Ovary (tissue), 9 donors: Measurements from ENCODE around the gene CACNB3. TPM values are rescaled to one million over a fixed set of nuclear protein-coding genes. Genes with fewer than 3 reads are reported as not detected.
A peak's percentile ranks its signal among the peaks of the same experiment; 100 is the strongest.

ENCODE experiments used
- DNase-seq, 5 donors: peaks; one replicate each; pipeline ENCODE4 v3.0.0-alpha.2; 2019 to 2020
- H3K27ac ChIP-seq, 2 donors: fragments of 200-600 bp; one replicate each; pipeline versions ENCODE4 v1.5.1 to v1.8.0; 2019 to 2022
- H3K27me3 ChIP-seq: fragments of 200-600 bp; one replicate; pipeline ENCODE4 v1.8.0; 2022
- H3K36me3 ChIP-seq: fragments of 200-600 bp; sonication (generic); one replicate; pipeline ENCODE4 v1.5.1; 2019
- H3K4me1 ChIP-seq: one replicate; pipeline ENCODE4 v1.8.1; 2013; ENCODE audit warnings: mild to moderate bottlenecking, moderate library complexity; ENCODE audit not compliant: insufficient read depth
- H3K4me3 ChIP-seq: fragments of 200-600 bp; sonication (generic); one replicate; pipeline ENCODE4 v1.5.1; 2017
- H3K9me3 ChIP-seq, 2 donors: fragments of 200-600 bp in 1 of 2; sonication (generic) in 1 of 2; one replicate each; pipeline versions ENCODE4 v1.5.1 to v1.8.1; 2013 to 2019; ENCODE audit warnings: mild to moderate bottlenecking in 1 of 2, moderate library complexity in 1 of 2
- EP300 ChIP-seq: sonication (generic); formaldehyde crosslinking; IDR thresholded peaks from one replicate; pipeline ENCODE4 v1.6.1; 2017; ENCODE audit warnings: antibody characterized with exemption
- POLR2A ChIP-seq: fragments of 450-650 bp; IDR thresholded peaks from one replicate; pipeline ENCODE4 v1.6.1; 2017; ENCODE audit warnings: antibody characterized with exemption, mild to moderate bottlenecking, moderate library complexity
- WGBS, 3 donors: extraction: QIAGEN DNeasy Blood & Tissue Kit in 1 of 3; methylation state at CpG; one replicate each; pipeline versions ENCODE4 v1.1.5 to v1.1.7; 2013 to 2017; 5-methylcytosine and 5-hydroxymethylcytosine counted together
- intact Hi-C, 4 donors: fragments of 100-400 bp; cut with DNase I; formaldehyde crosslinking; loops; one replicate each; pipeline versions ENCODE4 v1.11.0 to v1.15.1; 2022 to 2023
- polyA plus RNA-seq, 2 donors: library from polyadenylated mRNA; stranded (reverse); fragments of 200-250 nt in 1 of 2; fragments of 350-450 nt in 1 of 2; fragmentation: Illumina TruSeq in 1 of 2; extraction: RNeasy Lipid Tissue Mini Kit (QIAGEN cat#74804) in 1 of 2; gene quantifications; one replicate each; pipeline ENCODE4 v1.2.3, GENCODE V29; 2013 to 2014
- total RNA-seq, 7 donors: library from RNA; depleted of rRNA in 2 of 7; stranded (reverse); fragments of >200 nt in 2 of 7; fragmentation: NEBNext Ultra II Directional in 3 of 7; extraction: Animal tissue kit (Norgen Biotek cat#: 25700) in 3 of 7; gene quantifications; one replicate each; pipeline versions ENCODE4 v1.1.0 to v1.2.4, GENCODE V29; 2016 to 2023
- TF ChIP-seq, protein P1 (sequence below), 3 donors: fragments of 450-650 bp in 2 of 3; fragments of 200-600 bp in 1 of 3; IDR thresholded peaks; one replicate each; pipeline versions ENCODE4 v1.5.1 to v1.8.0; 2016 to 2022; ENCODE audit warnings: antibody characterized with exemption in 3 of 3, mild to moderate bottlenecking in 1 of 3
- donor health status: DM: no; HTN: no; CAD: no; lungs with moderate emphysema.
- donor health status: DM: no; HTN: no; CAD: no.
- donor health status: Bipolar disorder and iron deficiency.
- donor health status: DM: yes; HTN: yes; CAD: no.
- donor health status: DM: no; HTN: no; CAD: no.
- donor health status: DM: yes; HTN: yes; CAD: no.

CACNB3 gene
- total and polyA plus RNA-seq, 9 donors: 24.1 to 162 (median 75.2) TPM

DNA sequence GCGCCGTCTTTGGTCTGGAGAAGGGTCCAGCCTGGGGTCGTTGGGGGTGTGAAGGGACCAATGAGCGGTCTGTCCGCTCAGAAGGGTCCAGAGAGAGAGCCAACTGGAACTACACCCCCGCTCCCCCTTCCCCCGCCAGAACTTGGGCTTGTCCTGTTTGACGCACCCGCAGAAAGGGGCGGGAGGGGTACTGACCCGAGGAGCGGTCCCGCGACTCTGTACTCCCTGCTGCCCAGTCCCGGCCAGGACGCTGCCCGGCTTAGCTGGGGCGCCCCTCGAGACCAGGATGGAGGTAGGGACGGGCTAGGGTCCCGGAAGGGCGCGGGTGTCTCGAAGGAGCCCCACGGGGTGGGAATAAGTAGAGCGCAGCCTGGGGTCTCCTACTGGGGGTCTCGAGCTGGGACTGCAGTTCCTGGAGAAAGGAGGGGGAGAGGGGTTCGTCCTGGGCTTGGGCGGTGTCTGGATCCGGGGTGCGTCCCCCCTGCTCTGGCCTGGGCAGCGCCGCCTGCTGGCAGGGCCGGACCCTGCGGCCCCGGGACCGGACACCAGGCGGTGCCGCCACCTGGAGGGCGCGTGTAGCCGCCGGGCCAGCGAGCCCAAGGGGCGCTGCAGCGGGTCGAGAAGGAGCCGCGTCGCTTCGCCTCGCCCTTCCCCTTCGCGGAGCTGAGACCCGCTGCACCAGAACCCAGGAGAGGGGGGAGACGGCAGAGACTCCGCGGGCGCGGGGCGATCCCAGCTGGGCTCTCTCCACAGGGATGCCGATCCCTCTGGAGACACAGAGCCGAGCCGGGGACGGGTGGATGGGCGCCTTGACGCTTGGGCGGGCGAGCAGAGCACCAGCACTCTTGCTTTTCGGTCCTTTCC is 3.8 kb upstream of the CACNB3 start:
- intact Hi-C loops: no loop called here
- Histone ChIP-seq H3K4me1 (peaks cover 29% of the 10 kb centered on the region), H3K9me3 (no peaks in the 10 kb centered on the region), H3K27ac (peak overlapping the region; percentile 90 to 95), H3K4me3 (peak overlapping the region; percentile 75), H3K27me3 (no peaks in the 10 kb centered on the region), H3K36me3 (no peaks in the 10 kb centered on the region)
- DNase-seq: peak; percentile 88 to 94 (median 91)
- TF ChIP-seq, protein P1, sequence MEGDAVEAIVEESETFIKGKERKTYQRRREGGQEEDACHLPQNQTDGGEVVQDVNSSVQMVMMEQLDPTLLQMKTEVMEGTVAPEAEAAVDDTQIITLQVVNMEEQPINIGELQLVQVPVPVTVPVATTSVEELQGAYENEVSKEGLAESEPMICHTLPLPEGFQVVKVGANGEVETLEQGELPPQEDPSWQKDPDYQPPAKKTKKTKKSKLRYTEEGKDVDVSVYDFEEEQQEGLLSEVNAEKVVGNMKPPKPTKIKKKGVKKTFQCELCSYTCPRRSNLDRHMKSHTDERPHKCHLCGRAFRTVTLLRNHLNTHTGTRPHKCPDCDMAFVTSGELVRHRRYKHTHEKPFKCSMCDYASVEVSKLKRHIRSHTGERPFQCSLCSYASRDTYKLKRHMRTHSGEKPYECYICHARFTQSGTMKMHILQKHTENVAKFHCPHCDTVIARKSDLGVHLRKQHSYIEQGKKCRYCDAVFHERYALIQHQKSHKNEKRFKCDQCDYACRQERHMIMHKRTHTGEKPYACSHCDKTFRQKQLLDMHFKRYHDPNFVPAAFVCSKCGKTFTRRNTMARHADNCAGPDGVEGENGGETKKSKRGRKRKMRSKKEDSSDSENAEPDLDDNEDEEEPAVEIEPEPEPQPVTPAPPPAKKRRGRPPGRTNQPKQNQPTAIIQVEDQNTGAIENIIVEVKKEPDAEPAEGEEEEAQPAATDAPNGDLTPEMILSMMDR (IDR thresholded peaks at IDR 0.05): peak; percentile 98 to 100 (median 100)
- TF ChIP-seq EP300 (no peak), POLR2A (peak; percentile 74)
- 0 to 1% (median 1%) methylated on average over 58 to 70 of the region's 70 CpGs for WGBS, 3 donors

DNA sequence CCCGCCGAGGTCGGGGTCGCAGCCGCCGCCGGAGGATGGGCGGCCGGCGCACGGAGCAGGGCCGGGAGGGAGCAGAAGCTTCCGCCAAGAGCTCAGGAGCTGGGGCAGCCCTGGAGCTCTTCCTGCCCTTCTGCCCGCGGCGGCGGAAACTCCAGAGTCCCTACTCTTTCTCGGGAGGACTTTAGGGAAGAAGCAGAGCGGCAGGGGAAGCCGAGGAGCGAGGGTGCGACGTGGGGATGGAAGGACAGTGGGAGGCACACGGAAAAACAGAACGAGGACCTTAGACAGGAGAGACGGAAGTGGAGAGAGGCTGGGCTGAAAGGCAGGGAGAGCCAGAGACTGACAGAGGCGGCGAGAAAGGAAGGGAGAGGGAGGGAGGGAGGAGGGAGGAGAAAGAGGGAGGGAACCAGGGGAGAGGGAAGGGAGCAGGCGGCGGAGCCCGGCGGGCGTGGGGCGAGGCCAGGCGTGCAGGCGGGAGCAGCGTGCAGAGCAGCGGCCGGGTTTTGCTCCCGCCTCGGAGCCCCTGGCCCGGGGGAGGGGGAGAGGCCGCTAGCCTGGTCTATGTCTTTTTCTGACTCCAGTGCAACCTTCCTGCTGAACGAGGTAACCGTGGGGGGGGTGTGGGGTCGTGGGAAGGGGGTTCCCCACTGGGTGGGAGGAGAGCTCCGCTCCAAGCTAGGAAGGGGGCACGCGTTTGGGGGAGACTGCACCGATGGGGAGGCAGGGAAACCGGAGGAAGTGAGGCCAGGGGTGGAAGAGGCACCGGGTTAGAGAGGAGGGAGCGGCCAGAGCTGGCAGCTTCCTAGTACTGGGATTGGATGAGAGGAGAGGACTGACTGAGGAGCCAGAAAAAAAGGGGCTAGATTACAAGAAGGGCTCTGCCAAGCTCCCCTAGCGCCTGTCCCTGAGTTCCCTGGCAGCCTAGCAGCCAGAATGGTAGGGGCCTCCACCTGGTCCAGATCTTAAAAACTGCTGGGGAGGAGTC is 2.9 kb upstream of the CACNB3 start:
- TF ChIP-seq POLR2A (peak; percentile 67), EP300 (no peak)
- TF ChIP-seq, protein P1 (IDR thresholded peaks at IDR 0.05): no peak
- WGBS, 3 donors: 0 to 1% (median 1%) methylated on average over 54 of the region's 54 CpGs
- no peaks in the 10 kb centered on the region for H3K9me3 ChIP-seq
- peak; percentile 81 to 85 (median 83) for DNase-seq
- H3K36me3 ChIP-seq: no peaks in the 10 kb centered on the region
- no peaks in the 10 kb centered on the region for H3K27me3 ChIP-seq
- H3K4me3 ChIP-seq: peak overlapping the region; percentile 75
- intact Hi-C loops: no loop called here
- peak overlapping the region; percentile 90 to 95 for H3K27ac ChIP-seq
- H3K4me1 ChIP-seq: peaks cover 28% of the 10 kb centered on the region

DNA sequence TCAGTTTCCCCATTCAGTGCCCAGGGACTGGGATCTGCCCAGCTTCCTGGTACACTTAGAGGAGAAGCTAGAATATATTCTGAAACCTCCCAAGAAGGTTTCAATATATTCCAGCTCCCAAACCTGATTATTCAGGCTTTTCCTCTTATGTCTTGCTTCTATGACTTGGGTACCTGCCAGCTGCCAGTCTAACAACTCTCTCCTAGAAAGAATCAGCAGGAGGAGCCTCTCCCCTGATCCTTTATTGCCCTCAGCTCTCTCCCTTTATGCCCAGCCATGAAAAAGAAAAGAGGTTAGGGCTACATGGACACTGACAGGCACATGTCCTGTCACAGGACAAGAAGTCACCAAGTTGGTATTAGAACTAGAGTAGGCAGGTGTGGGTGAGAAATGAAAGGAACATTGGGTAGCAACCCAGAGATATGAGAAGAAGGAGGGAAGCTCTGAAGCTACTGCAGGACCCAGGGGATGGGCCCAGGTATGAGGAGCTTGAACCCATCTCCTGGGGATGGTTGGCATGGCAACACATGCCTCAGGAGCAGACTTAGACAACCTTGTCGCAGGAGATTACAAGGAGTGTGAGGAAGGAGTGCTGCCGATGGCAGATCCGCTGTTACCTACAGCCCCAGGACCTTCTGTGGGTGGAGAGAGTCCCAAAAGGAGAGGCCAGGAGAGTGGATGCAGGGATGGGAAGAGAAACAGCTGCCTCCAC is 2.0 kb upstream of the CACNB3 start:
- Histone ChIP-seq H3K27ac (peak overlapping the region in 1 of 2 donors; percentile 95), H3K4me3 (peak overlapping the region; percentile 75), H3K9me3 (no peaks in the 10 kb centered on the region), H3K36me3 (no peaks in the 10 kb centered on the region), H3K27me3 (no peaks in the 10 kb centered on the region), H3K4me1 (peaks cover 26% of the 10 kb centered on the region)
- whole genome bisulfite sequencing, 3 donors: 82 to 91% (median 86%) methylated on average over 3 of the region's 3 CpGs
- TF ChIP-seq POLR2A: no peak
- TF ChIP-seq EP300: no peak
- TF ChIP-seq, protein P1 (IDR thresholded peaks at IDR 0.05): no peak
- intact Hi-C loops: no loop called here
- no peak for DNase-seq
